Transverse colon (tissue), 4 donors: Measurements from ENCODE around the gene ZNF329.

Source experiments
- CTCF ChIP-seq, 5 experiments: fragments of 200-600 bp in 3 of 5; fragments of 450-650 bp in 2 of 5; sonication (generic) in 3 of 5; IDR thresholded peaks; 1 replicate in 2 of 5; 2 replicates in 3 of 5; pipeline ENCODE4 v1.5.1; 2016 to 2017; ENCODE audit warnings: antibody characterized with exemption in 5 of 5, inconsistent platforms in 3 of 5, mild to moderate bottlenecking in 2 of 5, moderate library complexity in 1 of 5
- EP300 ChIP-seq: sonication (generic); formaldehyde crosslinking; IDR thresholded peaks from one replicate; pipeline ENCODE4 v1.6.1; 2017; ENCODE audit warnings: antibody characterized with exemption, low read depth
- POLR2A ChIP-seq: fragments of 450-650 bp; IDR thresholded peaks from one replicate; pipeline ENCODE4 v1.6.1; 2016; ENCODE audit warnings: antibody characterized with exemption, mild to moderate bottlenecking, moderate library complexity
- POLR2AphosphoS5 ChIP-seq, 3 donors: sonication (generic); formaldehyde crosslinking; IDR thresholded peaks; one replicate each; pipeline ENCODE4 v1.6.1; 2016; ENCODE audit warnings: antibody characterized with exemption in 3 of 3

GRCh38 chr19:58093071-58093470 is 57.5 kb downstream of the ZNF329 start:
- TF ChIP-seq CTCF (IDR thresholded peaks at IDR 0.05) (no peak), POLR2AphosphoS5 (IDR thresholded peaks at IDR 0.05) (no peak), POLR2A (no peak), EP300 (no peak)
